ENCODE results near the gene ASIC4. TPM values are rescaled to one million over a fixed set of nuclear protein-coding genes. Genes with fewer than 3 reads are reported as not detected.

ASIC4 gene
- polyA plus RNA-seq, 2 of the 4 experiments (the other 2 are of a cell fraction), result 0.04 TPM; not detected in 1

DNA sequence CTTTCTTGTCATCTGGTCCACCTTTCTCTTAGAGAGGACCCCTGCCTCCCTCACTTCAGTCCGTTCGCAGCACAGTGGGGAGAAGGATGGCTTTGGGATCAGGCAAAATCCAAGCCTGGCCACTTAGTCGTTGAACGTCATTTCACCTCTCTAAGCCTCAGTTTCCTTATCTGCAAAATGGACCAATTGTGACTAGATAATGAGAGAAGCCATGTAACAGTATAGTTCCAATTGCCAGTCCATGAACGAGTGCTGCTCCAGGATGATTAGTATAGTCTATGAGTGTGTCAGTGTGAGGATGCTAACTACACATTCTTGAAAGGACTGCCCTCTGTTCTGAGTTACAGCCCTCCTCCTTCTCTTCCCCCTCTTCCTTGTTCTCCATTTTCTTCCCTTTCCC lies 58.9 kb downstream of the ASIC4 start:
- H3K4me2 ChIP-seq, result no peak overlapping the region
- ChIA-PET POLR2A (interaction anchor here (0.7 kb wide), 1 partner anchor 25 kb away, joined by 3 read pairs; the partner anchor contains the start of gene STK11IP), CTCF (interaction anchor here (7.5 kb wide), 1 partner anchor 13 kb away, joined by 50 read pairs; no protein-coding TSS in a partner anchor)
- no peaks in the 10 kb centered on the region for H3K9me3 ChIP-seq
- WGBS (ENCODE audit: missing lambda C conversion rate), result 79% methylated on average over 5 of the region's 5 CpGs
- no peak for FAIRE-seq
- DNase-seq (ENCODE audit: low read depth in 1 of 2, low spot score in 1 of 2), result no peak
- H3K27ac ChIP-seq, result no peak overlapping the region
- no peak for TF ChIP-seq ZC3H11A (IDR thresholded peaks at IDR 0.05)
- no peak for ATAC-seq
- H3K4me1 ChIP-seq, result peaks cover 14% of the 10 kb centered on the region
- H3K4me3 ChIP-seq, result no peak overlapping the region

- CTCF ChIA-PET, result interaction anchor here (0.7 to 7.5 kb wide), 2 partner anchors 15 to 34 kb away, joined by 3 to 50 read pairs; no protein-coding TSS in a partner anchor
- no peak overlapping the region for H3K4me3 ChIP-seq
- DNase-seq (ENCODE audit: low read depth in 1 of 2, low spot score in 1 of 2), result no peak
- no peak for ATAC-seq
- H3K27ac ChIP-seq, result no peak overlapping the region
- H3K4me2 ChIP-seq, result no peak overlapping the region
- FAIRE-seq, result no peak
- 69% methylated on average over 18 of the region's 22 CpGs for WGBS (ENCODE audit: missing lambda C conversion rate)
- peaks cover 14% of the 10 kb centered on the region for H3K4me1 ChIP-seq
- POLR2A ChIA-PET, result interaction anchor here (0.5 to 1.7 kb wide), 2 partner anchors 23 to 31 kb away, joined by 3 to 6 read pairs; partner anchors contain the start of gene STK11IP
- H3K9me3 ChIP-seq, result no peaks in the 10 kb centered on the region
- TF ChIP-seq HEYL (CRISPR knock-in tag; IDR thresholded peaks at IDR 0.05) (no peak), JUNB (IDR thresholded peaks at IDR 0.05) (no peak), KDM5A (IDR thresholded peaks at IDR 0.05) (no peak), POLR2AphosphoS2 (conservative IDR thresholded peaks at IDR 0.05; ENCODE audit: low read length) (no peak), FOSB (CRISPR knock-in tag; IDR thresholded peaks at IDR 0.05) (no peak)
Observed at GRCh38 chr2:219574484-219575311, 60.4 kb downstream of the ASIC4 start.

- H3K27ac ChIP-seq, result no peak overlapping the region
- CTCF ChIA-PET, result interaction anchor here (1.1 to 7.5 kb wide), 6 partner anchors 12 to 54 kb away, joined by 3 to 50 read pairs (median 4); no protein-coding TSS in a partner anchor
- no peak for DNase-seq (ENCODE audit: low read depth in 1 of 2, low spot score in 1 of 2)
- no peak overlapping the region for H3K4me3 ChIP-seq
- 68% methylated on average over 6 of the region's 6 CpGs for WGBS (ENCODE audit: missing lambda C conversion rate)
- no peak overlapping the region for H3K4me2 ChIP-seq
- FAIRE-seq, result no peak
- H3K4me1 ChIP-seq, result peaks cover 9% of the 10 kb centered on the region; the same call in 2 of the 3 replicates
- no peaks in the 10 kb centered on the region for H3K9me3 ChIP-seq
- no peak for ATAC-seq
- POLR2A ChIA-PET, result interaction anchor here (1.7 kb wide), 1 partner anchor 22 kb away, joined by 6 read pairs; the partner anchor contains the start of gene STK11IP
- TF ChIP-seq SMC3 (IDR thresholded peaks at IDR 0.05), result no peak
- no peak for TF ChIP-seq BCL3 (IDR thresholded peaks at IDR 0.05)
- no peak for TF ChIP-seq HOXB13 (CRISPR knock-in tag; IDR thresholded peaks at IDR 0.05; ENCODE audit: low read depth)
- no peak for TF ChIP-seq POLR2AphosphoS2 (conservative IDR thresholded peaks at IDR 0.05; ENCODE audit: low read length)
- TF ChIP-seq ESRRA (IDR thresholded peaks at IDR 0.05; ENCODE audit: borderline replicate concordance, low read length), result no peak
- no peak for TF ChIP-seq HDAC2 (IDR thresholded peaks at IDR 0.05)
- no peak for TF ChIP-seq REST (IDR thresholded peaks at IDR 0.05)
Observed at GRCh38 chr2:219575566-219576504, 61.6 kb downstream of the ASIC4 start.
